A549 (cell line): ENCODE results near the gene PRKCE. TPM values are rescaled to one million over a fixed set of nuclear protein-coding genes. Genes with fewer than 3 reads are reported as not detected.

Experiments
- ATAC-seq, 2 experiments: fragments of 200-7000 bp in 1 of 2; fragments of >200 bp in 1 of 2; cut with Nextera tagmentation in 1 of 2; cut with Tn5 transposase in 1 of 2; 3 replicates each; pipeline versions ENCODE4 v1.8.0 to v1.9.1; 2018 to 2020; ENCODE audit warnings: mild to moderate bottlenecking in 1 of 2, moderate library complexity in 1 of 2
- CTCF ChIA-PET: fragments of 300-600 bp; sonication (Branson Sonifier 250); formaldehyde crosslinking; extraction: SDS; loops from one replicate; lab custom pipeline; 2021; ENCODE audit warnings: antibody characterized with exemption, inconsistent platforms; lab: Yijun Ruan, JAX
- POLR2A ChIA-PET: fragments of 350-600 bp; formaldehyde crosslinking; extraction: SDS; loops from one replicate; lab custom pipeline; 2021; ENCODE audit warnings: antibody characterized with exemption, inconsistent platforms; lab: Yijun Ruan, JAX
- DNase-seq, 2 experiments: peaks; one replicate each; pipeline versions ENCODE4 v3.0.0 to v3.0.0-alpha.2; 2011 to 2016; ENCODE audit warnings: low read depth in 1 of 2, low spot score in 1 of 2
- FAIRE-seq: peaks from 2 replicates; lab custom pipeline; 2011; peaks lifted over from hg19 to GRCh38; lab: Jason Lieb, UNC
- H3K27ac ChIP-seq, 2 experiments: fragments of >200 bp; sonication (Bioruptor Twin); formaldehyde crosslinking; 3 replicates each; pipeline ENCODE4 v1.5.1; 2016 to 2017
- H3K4me1 ChIP-seq: fragments of >200 bp; sonication (Bioruptor Twin); formaldehyde crosslinking; 3 replicates; pipeline ENCODE4 v1.6.1; 2016
- H3K4me2 ChIP-seq: fragments of >200 bp; sonication (Bioruptor Twin); formaldehyde crosslinking; 3 replicates; pipeline ENCODE4 v1.6.1; 2016
- H3K4me3 ChIP-seq: fragments of >200 bp; sonication (Bioruptor Twin); formaldehyde crosslinking; 3 replicates; pipeline ENCODE4 v1.5.1; 2016
- H3K9me3 ChIP-seq: fragments of >200 bp; sonication (Bioruptor Twin); formaldehyde crosslinking; 3 replicates; pipeline ENCODE4 v1.6.1; 2016
- EHF ChIP-seq: fragments of 250-450 bp; sonication (Bioruptor Pico); IDR thresholded peaks from 2 replicates; pipeline ENCODE4 v1.5.0; 2020; ENCODE audit warnings: mild to moderate bottlenecking
- EHMT2 ChIP-seq: fragments of 200-600 bp; sonication (generic); IDR thresholded peaks from 2 replicates; pipeline ENCODE4 v1.6.1; 2016; ENCODE audit warnings: antibody characterized with exemption, low read depth, mild to moderate bottlenecking, moderate library complexity
- ESRRA ChIP-seq: fragments of 150-350 bp; IDR thresholded peaks from 2 replicates; pipeline ENCODE4 v1.6.1; 2014; ENCODE audit warnings: mild to moderate bottlenecking, low read length, borderline replicate concordance
- FOSB ChIP-seq: fragments of 250-450 bp; sonication (Bioruptor Pico); IDR thresholded peaks from 2 replicates; pipeline ENCODE4 v1.5.0; 2020; ENCODE audit warnings: mild to moderate bottlenecking, moderate library complexity
- HEYL ChIP-seq: fragments of 250-450 bp; sonication (Bioruptor Pico); IDR thresholded peaks from 2 replicates; pipeline ENCODE4 v1.8.0; 2021; ENCODE audit warnings: mild to moderate bottlenecking, moderate library complexity
- HOXA7 ChIP-seq: fragments of 250-450 bp; sonication (Bioruptor Pico); IDR thresholded peaks from 2 replicates; pipeline ENCODE4 v1.5.0; 2020; ENCODE audit warnings: mild to moderate bottlenecking, moderate library complexity
- HOXB13 ChIP-seq: fragments of 250-450 bp; sonication (Bioruptor Pico); IDR thresholded peaks from 2 replicates; pipeline ENCODE4 v1.5.0; 2020; ENCODE audit warnings: low read depth, mild to moderate bottlenecking, moderate library complexity
- KDM1A ChIP-seq: fragments of 200-600 bp; sonication (generic); IDR thresholded peaks from 2 replicates; pipeline ENCODE4 v1.6.1; 2016; ENCODE audit warnings: low read depth, mild to moderate bottlenecking
- KDM5A ChIP-seq: fragments of 200-600 bp; sonication (generic); IDR thresholded peaks from 2 replicates; pipeline ENCODE4 v1.6.1; 2016; ENCODE audit warnings: antibody characterized with exemption, mild to moderate bottlenecking
- NFE2L2 ChIP-seq: fragments of 150-350 bp; conservative IDR thresholded peaks from 2 replicates; pipeline ENCODE4 v1.6.1; 2014; ENCODE audit warnings: low read length
- NR3C1 ChIP-seq: fragments of >200 bp; sonication (Bioruptor Twin); formaldehyde crosslinking; IDR thresholded peaks from 3 replicates; pipeline ENCODE4 v1.6.1; 2017
- POLR2A ChIP-seq: IDR thresholded peaks from 2 replicates; pipeline ENCODE4 v1.6.1; 2012; ENCODE audit warnings: mild to moderate bottlenecking, low read length
- POLR2AphosphoS2 ChIP-seq: conservative IDR thresholded peaks from 2 replicates; pipeline ENCODE4 v1.6.1; 2012; ENCODE audit warnings: low read length, improper control_type of control experiment, inconsistent platforms
- RAD21 ChIP-seq, 2 experiments: fragments of >200 bp in 1 of 2; sonication (Bioruptor Twin) in 1 of 2; formaldehyde crosslinking in 1 of 2; IDR thresholded peaks in 1 of 2; conservative IDR thresholded peaks in 1 of 2; 2 replicates in 1 of 2; 3 replicates in 1 of 2; pipeline ENCODE4 v1.6.1; 2012 to 2018; ENCODE audit warnings: inconsistent platforms in 1 of 2
- RNF2 ChIP-seq: fragments of 200-600 bp; sonication (generic); IDR thresholded peaks from 2 replicates; pipeline ENCODE4 v1.6.1; 2016; ENCODE audit warnings: low read depth, mild to moderate bottlenecking, antibody characterized with exemption, moderate library complexity, borderline replicate concordance
- SMC3 ChIP-seq: fragments of >200 bp; sonication (Bioruptor Twin); formaldehyde crosslinking; IDR thresholded peaks from 3 replicates; pipeline ENCODE4 v1.6.1; 2018; ENCODE audit warnings: inconsistent platforms
- TFCP2L1 ChIP-seq: fragments of 250-450 bp; sonication (Bioruptor Pico); IDR thresholded peaks from 2 replicates; pipeline ENCODE4 v1.5.0; 2021; ENCODE audit warnings: mild to moderate bottlenecking
- ZFP36 ChIP-seq: fragments of 450-650 bp; IDR thresholded peaks from 2 replicates; pipeline ENCODE4 v1.6.1; 2014; ENCODE audit warnings: borderline replicate concordance; ENCODE audit not compliant: partially characterized antibody
- ZSCAN20 ChIP-seq: fragments of 250-450 bp; sonication (Bioruptor Pico); IDR thresholded peaks from 2 replicates; pipeline ENCODE4 v1.8.0; 2022; ENCODE audit warnings: mild to moderate bottlenecking, moderate library complexity
- WGBS: methylation state at CpG from one replicate; pipeline ENCODE4 v1.1.6; 2017; ENCODE audit errors: missing lambda C conversion rate; 5-methylcytosine and 5-hydroxymethylcytosine counted together
- polyA plus RNA-seq, 4 experiments: library from polyadenylated mRNA; depleted of rRNA in 3 of 4; stranded (reverse); fragments of >200 nt; fragmentation: RNase III in 1 of 4; extraction: RNeasy Plus Mini Kit Qiagen cat#74134 plus additional on column Dnase treatment in 1 of 4; gene quantifications; 2 replicates in 3 of 4; 3 replicates in 1 of 4; pipeline ENCODE4 v1.2.3, GENCODE V29; 2011 to 2017
- TF ChIP-seq, protein P1 (sequence below): IDR thresholded peaks from 2 replicates; pipeline ENCODE4 v1.6.1; 2012
- TF ChIP-seq, protein P2 (sequence below): fragments of >200 bp; sonication (Bioruptor Twin); formaldehyde crosslinking; IDR thresholded peaks from 3 replicates; pipeline ENCODE4 v1.5.1; 2016
- TF ChIP-seq, protein P3 (sequence below): fragments of 150-350 bp; IDR thresholded peaks from 2 replicates; pipeline ENCODE4 v1.6.1; 2014; ENCODE audit warnings: low read depth, mild to moderate bottlenecking, low read length
- TF ChIP-seq, protein P4 (sequence below): fragments of 200-600 bp; sonication (generic); IDR thresholded peaks from 2 replicates; pipeline ENCODE4 v1.6.1; 2016; ENCODE audit warnings: antibody characterized with exemption, mild to moderate bottlenecking, moderate library complexity

Gene PRKCE
- polyA plus RNA-seq, 2 of the 4 experiments (the other 2 are of a cell fraction), result 11.5 to 12.0 TPM

DNA sequence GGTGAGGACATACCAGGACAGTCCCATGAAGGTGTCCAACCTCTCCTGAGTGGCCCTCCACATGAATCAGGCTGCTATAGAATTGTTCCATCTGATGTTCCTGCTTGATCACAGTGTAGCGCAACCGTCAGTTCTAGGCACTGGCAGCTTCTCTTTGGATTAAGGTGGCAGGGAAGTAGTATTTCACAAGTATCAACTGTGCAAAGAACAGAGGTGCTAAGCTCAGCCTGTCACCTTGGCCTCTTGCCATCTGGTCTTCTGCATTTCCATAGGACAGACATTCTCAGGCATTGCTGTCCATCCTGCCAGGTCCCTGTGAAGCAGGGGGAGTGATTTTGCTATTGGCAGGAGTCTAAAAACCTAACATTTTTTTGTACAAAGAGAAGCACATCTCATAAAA is 463.5 kb downstream of the PRKCE start:
- peaks cover 52% of the 10 kb centered on the region for H3K4me1 ChIP-seq
- H3K9me3 ChIP-seq, result no peaks in the 10 kb centered on the region
- FAIRE-seq, result no peak
- WGBS, result 86% methylated on average over 2 of the region's 2 CpGs
- no peak overlapping the region for H3K4me3 ChIP-seq
- POLR2A ChIA-PET, result no interaction called here
- no peak for DNase-seq
- TF ChIP-seq RAD21 (conservative IDR thresholded peaks at IDR 0.05 in 1 of 2, IDR thresholded peaks at IDR 0.05 in 1 of 2) (no peak), POLR2AphosphoS2 (no peak), ZFP36 (no peak), HOXA7 (no peak), SMC3 (no peak), TFCP2L1 (CRISPR knock-in tag) (no peak), NR3C1 (no peak), ZSCAN20 (no peak), KDM5A (no peak), HEYL (CRISPR knock-in tag) (no peak), RNF2 (no peak), ESRRA (no peak), EHF (CRISPR knock-in tag) (no peak), FOSB (CRISPR knock-in tag) (no peak), EHMT2 (no peak), HOXB13 (CRISPR knock-in tag) (no peak), POLR2A (no peak)
- TF ChIP-seq, protein P1, sequence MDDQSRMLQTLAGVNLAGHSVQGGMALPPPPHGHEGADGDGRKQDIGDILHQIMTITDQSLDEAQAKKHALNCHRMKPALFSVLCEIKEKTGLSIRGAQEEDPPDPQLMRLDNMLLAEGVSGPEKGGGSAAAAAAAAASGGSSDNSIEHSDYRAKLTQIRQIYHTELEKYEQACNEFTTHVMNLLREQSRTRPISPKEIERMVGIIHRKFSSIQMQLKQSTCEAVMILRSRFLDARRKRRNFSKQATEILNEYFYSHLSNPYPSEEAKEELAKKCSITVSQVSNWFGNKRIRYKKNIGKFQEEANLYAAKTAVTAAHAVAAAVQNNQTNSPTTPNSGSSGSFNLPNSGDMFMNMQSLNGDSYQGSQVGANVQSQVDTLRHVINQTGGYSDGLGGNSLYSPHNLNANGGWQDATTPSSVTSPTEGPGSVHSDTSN, result no peak
- TF ChIP-seq, protein P2, sequence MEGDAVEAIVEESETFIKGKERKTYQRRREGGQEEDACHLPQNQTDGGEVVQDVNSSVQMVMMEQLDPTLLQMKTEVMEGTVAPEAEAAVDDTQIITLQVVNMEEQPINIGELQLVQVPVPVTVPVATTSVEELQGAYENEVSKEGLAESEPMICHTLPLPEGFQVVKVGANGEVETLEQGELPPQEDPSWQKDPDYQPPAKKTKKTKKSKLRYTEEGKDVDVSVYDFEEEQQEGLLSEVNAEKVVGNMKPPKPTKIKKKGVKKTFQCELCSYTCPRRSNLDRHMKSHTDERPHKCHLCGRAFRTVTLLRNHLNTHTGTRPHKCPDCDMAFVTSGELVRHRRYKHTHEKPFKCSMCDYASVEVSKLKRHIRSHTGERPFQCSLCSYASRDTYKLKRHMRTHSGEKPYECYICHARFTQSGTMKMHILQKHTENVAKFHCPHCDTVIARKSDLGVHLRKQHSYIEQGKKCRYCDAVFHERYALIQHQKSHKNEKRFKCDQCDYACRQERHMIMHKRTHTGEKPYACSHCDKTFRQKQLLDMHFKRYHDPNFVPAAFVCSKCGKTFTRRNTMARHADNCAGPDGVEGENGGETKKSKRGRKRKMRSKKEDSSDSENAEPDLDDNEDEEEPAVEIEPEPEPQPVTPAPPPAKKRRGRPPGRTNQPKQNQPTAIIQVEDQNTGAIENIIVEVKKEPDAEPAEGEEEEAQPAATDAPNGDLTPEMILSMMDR, result no peak
- CTCF ChIA-PET, result interaction anchor here (1.2 kb wide), 1 partner anchor 52 kb away, joined by 8 read pairs; no protein-coding TSS in a partner anchor
- H3K4me2 ChIP-seq, result no peak overlapping the region
- ATAC-seq, result no peak
- H3K27ac ChIP-seq, result peak overlapping the region in 1 of 2 experiments; percentile 84; a peak in 3 of 6 replicates

DNA sequence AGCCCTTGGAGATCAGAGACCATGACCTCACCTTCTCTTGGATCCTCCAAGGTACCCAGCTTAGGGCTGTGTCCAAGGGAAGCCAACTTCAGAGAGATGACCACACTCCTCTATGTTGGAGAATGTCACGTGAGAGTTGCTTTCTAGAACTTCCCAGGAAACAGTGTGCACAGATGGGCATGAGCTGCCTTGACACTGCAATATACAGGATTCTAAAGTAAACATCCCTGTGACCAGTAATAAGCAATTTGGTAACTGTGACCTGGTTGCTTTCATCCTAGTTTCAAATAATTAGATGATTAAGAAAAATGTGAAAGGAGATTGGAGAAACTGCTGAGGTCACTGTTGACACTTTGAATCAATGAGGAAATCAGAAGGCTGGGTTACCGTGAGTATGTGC is 464.7 kb downstream of the PRKCE start:
- ChIA-PET CTCF (interaction anchor here (1.2 kb wide), 1 partner anchor 53 kb away, joined by 8 read pairs; no protein-coding TSS in a partner anchor), POLR2A (interaction anchor here (0.8 kb wide), 1 partner anchor 18 kb away, joined by 4 read pairs; no protein-coding TSS in a partner anchor)
- ATAC-seq, result no peak
- H3K4me1 ChIP-seq, result peaks cover 61% of the 10 kb centered on the region
- TF ChIP-seq NFE2L2, result no peak
- TF ChIP-seq, protein P3, sequence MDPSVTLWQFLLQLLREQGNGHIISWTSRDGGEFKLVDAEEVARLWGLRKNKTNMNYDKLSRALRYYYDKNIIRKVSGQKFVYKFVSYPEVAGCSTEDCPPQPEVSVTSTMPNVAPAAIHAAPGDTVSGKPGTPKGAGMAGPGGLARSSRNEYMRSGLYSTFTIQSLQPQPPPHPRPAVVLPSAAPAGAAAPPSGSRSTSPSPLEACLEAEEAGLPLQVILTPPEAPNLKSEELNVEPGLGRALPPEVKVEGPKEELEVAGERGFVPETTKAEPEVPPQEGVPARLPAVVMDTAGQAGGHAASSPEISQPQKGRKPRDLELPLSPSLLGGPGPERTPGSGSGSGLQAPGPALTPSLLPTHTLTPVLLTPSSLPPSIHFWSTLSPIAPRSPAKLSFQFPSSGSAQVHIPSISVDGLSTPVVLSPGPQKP, result no peak
- TF ChIP-seq, protein P4, sequence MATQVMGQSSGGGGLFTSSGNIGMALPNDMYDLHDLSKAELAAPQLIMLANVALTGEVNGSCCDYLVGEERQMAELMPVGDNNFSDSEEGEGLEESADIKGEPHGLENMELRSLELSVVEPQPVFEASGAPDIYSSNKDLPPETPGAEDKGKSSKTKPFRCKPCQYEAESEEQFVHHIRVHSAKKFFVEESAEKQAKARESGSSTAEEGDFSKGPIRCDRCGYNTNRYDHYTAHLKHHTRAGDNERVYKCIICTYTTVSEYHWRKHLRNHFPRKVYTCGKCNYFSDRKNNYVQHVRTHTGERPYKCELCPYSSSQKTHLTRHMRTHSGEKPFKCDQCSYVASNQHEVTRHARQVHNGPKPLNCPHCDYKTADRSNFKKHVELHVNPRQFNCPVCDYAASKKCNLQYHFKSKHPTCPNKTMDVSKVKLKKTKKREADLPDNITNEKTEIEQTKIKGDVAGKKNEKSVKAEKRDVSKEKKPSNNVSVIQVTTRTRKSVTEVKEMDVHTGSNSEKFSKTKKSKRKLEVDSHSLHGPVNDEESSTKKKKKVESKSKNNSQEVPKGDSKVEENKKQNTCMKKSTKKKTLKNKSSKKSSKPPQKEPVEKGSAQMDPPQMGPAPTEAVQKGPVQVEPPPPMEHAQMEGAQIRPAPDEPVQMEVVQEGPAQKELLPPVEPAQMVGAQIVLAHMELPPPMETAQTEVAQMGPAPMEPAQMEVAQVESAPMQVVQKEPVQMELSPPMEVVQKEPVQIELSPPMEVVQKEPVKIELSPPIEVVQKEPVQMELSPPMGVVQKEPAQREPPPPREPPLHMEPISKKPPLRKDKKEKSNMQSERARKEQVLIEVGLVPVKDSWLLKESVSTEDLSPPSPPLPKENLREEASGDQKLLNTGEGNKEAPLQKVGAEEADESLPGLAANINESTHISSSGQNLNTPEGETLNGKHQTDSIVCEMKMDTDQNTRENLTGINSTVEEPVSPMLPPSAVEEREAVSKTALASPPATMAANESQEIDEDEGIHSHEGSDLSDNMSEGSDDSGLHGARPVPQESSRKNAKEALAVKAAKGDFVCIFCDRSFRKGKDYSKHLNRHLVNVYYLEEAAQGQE, result no peak
- no peak for TF ChIP-seq KDM1A
- no peaks in the 10 kb centered on the region for H3K9me3 ChIP-seq
- no peak for DNase-seq
- FAIRE-seq, result no peak
- WGBS, result 92% methylated on average over 2 of the region's 2 CpGs
- peak overlapping the region; percentile 41; the same call in 2 of the 3 replicates for H3K4me2 ChIP-seq
- peak overlapping the region; percentile 63 to 84 for H3K27ac ChIP-seq
- H3K4me3 ChIP-seq, result no peak overlapping the region
